Fibroblast of lung (primary cell): ENCODE measurements around the gene OCA2.

Experiments used
- EZH2 ChIP-seq: IDR thresholded peaks from 2 replicates; pipeline ENCODE4 v1.5.1; 2012; ENCODE audit warnings: low read length, control low read depth, mild to moderate bottlenecking; ENCODE audit errors: missing control alignments
- TF ChIP-seq, protein P1 (sequence below), 2 donors: IDR thresholded peaks in 1 of 2; conservative IDR thresholded peaks in 1 of 2; 1 replicate in 1 of 2; 2 replicates in 1 of 2; pipeline ENCODE4 v1.5.1; 2011 to 2012; ENCODE audit warnings: low read length in 2 of 2, control low read depth in 1 of 2, inconsistent platforms in 1 of 2, low read depth in 1 of 2, mild to moderate bottlenecking in 1 of 2

- TF ChIP-seq, protein P1, sequence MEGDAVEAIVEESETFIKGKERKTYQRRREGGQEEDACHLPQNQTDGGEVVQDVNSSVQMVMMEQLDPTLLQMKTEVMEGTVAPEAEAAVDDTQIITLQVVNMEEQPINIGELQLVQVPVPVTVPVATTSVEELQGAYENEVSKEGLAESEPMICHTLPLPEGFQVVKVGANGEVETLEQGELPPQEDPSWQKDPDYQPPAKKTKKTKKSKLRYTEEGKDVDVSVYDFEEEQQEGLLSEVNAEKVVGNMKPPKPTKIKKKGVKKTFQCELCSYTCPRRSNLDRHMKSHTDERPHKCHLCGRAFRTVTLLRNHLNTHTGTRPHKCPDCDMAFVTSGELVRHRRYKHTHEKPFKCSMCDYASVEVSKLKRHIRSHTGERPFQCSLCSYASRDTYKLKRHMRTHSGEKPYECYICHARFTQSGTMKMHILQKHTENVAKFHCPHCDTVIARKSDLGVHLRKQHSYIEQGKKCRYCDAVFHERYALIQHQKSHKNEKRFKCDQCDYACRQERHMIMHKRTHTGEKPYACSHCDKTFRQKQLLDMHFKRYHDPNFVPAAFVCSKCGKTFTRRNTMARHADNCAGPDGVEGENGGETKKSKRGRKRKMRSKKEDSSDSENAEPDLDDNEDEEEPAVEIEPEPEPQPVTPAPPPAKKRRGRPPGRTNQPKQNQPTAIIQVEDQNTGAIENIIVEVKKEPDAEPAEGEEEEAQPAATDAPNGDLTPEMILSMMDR (conservative IDR thresholded peaks at IDR 0.05 in 1 of 2, IDR thresholded peaks at IDR 0.05 in 1 of 2; ENCODE audit: low read depth in 1 of 2, low read length in 2 of 2) = no peak
- no peak for TF ChIP-seq EZH2
Measured at GRCh38 chr15:27832237-27832596, 266.9 kb downstream of the OCA2 start.
